ENCODE measurements around the gene CLIC6.
"Not testable (repeated sequence)": the region's sequence is repeated elsewhere in the genome, so short reads cannot be mapped to it uniquely, and the experiment has no call there.

Gene CLIC6

GRCh38 chr21:34715518-34715917 is 46.7 kb downstream of the CLIC6 start:
- Histone ChIP-seq H3K79me1 (replicated peaks; ENCODE audit: low read length, poor library complexity, severe bottlenecking) (no peaks in the 10 kb centered on the region), H2AFZ (ENCODE audit: low read depth, low read length) (no peak overlapping the region), H3K14ac (ENCODE audit: low read length in 2 of 2) (no peak overlapping the region), H2AK5ac (ENCODE audit: low read length, severe bottlenecking) (no peak overlapping the region), H3K27me3 (ENCODE audit: control insufficient read depth in 1 of 2, insufficient read depth in 1 of 2, low read length in 2 of 2) (peaks cover 0 to 28% of the 10 kb centered on the region in 2 experiments), H3K18ac (ENCODE audit: low read depth in 1 of 2, low read length in 2 of 2) (no peak overlapping the region), H3K4me3 (ENCODE audit: insufficient read depth in 1 of 2, low read depth in 1 of 2, low read length in 2 of 2) (no peak overlapping the region), H4K91ac (ENCODE audit: low read length) (no peak overlapping the region), H3K23ac (ENCODE audit: low read length in 2 of 2) (no peak overlapping the region), H2BK15ac (ENCODE audit: low read depth, poor library complexity, severe bottlenecking) (no peak overlapping the region), H3K27ac (ENCODE audit: low read length, poor library complexity, severe bottlenecking) (no peak overlapping the region), H4K8ac (ENCODE audit: low read length) (no peak overlapping the region), H3K4ac (ENCODE audit: low read depth in 1 of 2, low read length in 2 of 2) (no peak overlapping the region), H2BK12ac (ENCODE audit: low read length in 2 of 2) (no peak overlapping the region), H2BK5ac (ENCODE audit: low read depth, low read length, poor library complexity, severe bottlenecking) (no peak overlapping the region), H3K4me1 (ENCODE audit: control insufficient read depth, insufficient read depth, low read depth, low read length) (no peaks in the 10 kb centered on the region), H3K36me3 (ENCODE audit: control insufficient read depth in 1 of 2, insufficient read depth in 2 of 2, low read depth in 1 of 2, low read length in 2 of 2) (no peaks in the 10 kb centered on the region), H2BK120ac (ENCODE audit: low read depth, low read length) (no peak overlapping the region), H3K4me2 (ENCODE audit: low read length, poor library complexity, severe bottlenecking) (no peak overlapping the region), H3K9me3 (ENCODE audit: control insufficient read depth, low read length) (no peaks in the 10 kb centered on the region), H3K9ac (ENCODE audit: low read length) (no peak overlapping the region)
- DNase-seq = no peak
- 97% methylated on average over 4 of the region's 5 CpGs for WGBS

GRCh38 chr21:34715985-34716596 is 47.3 kb downstream of the CLIC6 start:
- Histone ChIP-seq H3K36me3 (ENCODE audit: control insufficient read depth in 1 of 2, insufficient read depth in 2 of 2, low read depth in 1 of 2, low read length in 2 of 2) (no peaks in the 10 kb centered on the region), H4K91ac (ENCODE audit: low read length) (no peak overlapping the region), H2BK12ac (ENCODE audit: low read length in 2 of 2) (no peak overlapping the region), H3K9me3 (ENCODE audit: control insufficient read depth, low read length) (no peaks in the 10 kb centered on the region), H2BK120ac (ENCODE audit: low read depth, low read length) (no peak overlapping the region), H3K79me1 (replicated peaks; ENCODE audit: low read length, poor library complexity, severe bottlenecking) (no peaks in the 10 kb centered on the region), H3K18ac (ENCODE audit: low read depth in 1 of 2, low read length in 2 of 2) (no peak overlapping the region), H3K14ac (ENCODE audit: low read length in 2 of 2) (no peak overlapping the region), H3K9ac (ENCODE audit: low read length) (no peak overlapping the region), H3K4me1 (ENCODE audit: control insufficient read depth, insufficient read depth, low read depth, low read length) (no peaks in the 10 kb centered on the region), H3K27me3 (ENCODE audit: control insufficient read depth in 1 of 2, insufficient read depth in 1 of 2, low read length in 2 of 2) (peaks cover 0 to 28% of the 10 kb centered on the region in 2 experiments), H2AFZ (ENCODE audit: low read depth, low read length) (no peak overlapping the region), H2BK5ac (ENCODE audit: low read depth, low read length, poor library complexity, severe bottlenecking) (no peak overlapping the region), H3K23ac (ENCODE audit: low read length in 2 of 2) (no peak overlapping the region), H3K27ac (ENCODE audit: low read length, poor library complexity, severe bottlenecking) (no peak overlapping the region), H2AK5ac (ENCODE audit: low read length, severe bottlenecking) (no peak overlapping the region), H3K4me3 (ENCODE audit: insufficient read depth in 1 of 2, low read depth in 1 of 2, low read length in 2 of 2) (no peak overlapping the region), H3K4me2 (ENCODE audit: low read length, poor library complexity, severe bottlenecking) (no peak overlapping the region), H2BK15ac (ENCODE audit: low read depth, poor library complexity, severe bottlenecking) (no peak overlapping the region), H3K4ac (ENCODE audit: low read depth in 1 of 2, low read length in 2 of 2) (no peak overlapping the region), H4K8ac (ENCODE audit: low read length) (no peak overlapping the region)
- no peak for DNase-seq
- 86% methylated on average over 5 of the region's 7 CpGs for WGBS

GRCh38 chr21:34718529-34718928 is 49.7 kb downstream of the CLIC6 start:
- H2AK5ac ChIP-seq (ENCODE audit: low read length, severe bottlenecking); H3K4me1 ChIP-seq (ENCODE audit: control insufficient read depth, insufficient read depth, low read depth, low read length); H3K4me2 ChIP-seq (ENCODE audit: low read length, poor library complexity, severe bottlenecking); H3K36me3 ChIP-seq (ENCODE audit: control insufficient read depth in 1 of 2, insufficient read depth in 2 of 2, low read depth in 1 of 2, low read length in 2 of 2); H4K8ac ChIP-seq (ENCODE audit: low read length); H2BK120ac ChIP-seq (ENCODE audit: low read depth, low read length); H3K4me3 ChIP-seq (ENCODE audit: insufficient read depth in 1 of 2, low read depth in 1 of 2, low read length in 2 of 2); H2BK5ac ChIP-seq (ENCODE audit: low read depth, low read length, poor library complexity, severe bottlenecking); H4K91ac ChIP-seq (ENCODE audit: low read length); H3K79me1 ChIP-seq (replicated peaks; ENCODE audit: low read length, poor library complexity, severe bottlenecking); H2AFZ ChIP-seq (ENCODE audit: low read depth, low read length); H2BK15ac ChIP-seq (ENCODE audit: low read depth, poor library complexity, severe bottlenecking); DNase-seq; H3K14ac ChIP-seq (ENCODE audit: low read length in 2 of 2); H3K27ac ChIP-seq (ENCODE audit: low read length, poor library complexity, severe bottlenecking); H3K9me3 ChIP-seq (ENCODE audit: control insufficient read depth, low read length); H3K18ac ChIP-seq (ENCODE audit: low read depth in 1 of 2, low read length in 2 of 2); H2BK12ac ChIP-seq (ENCODE audit: low read length in 2 of 2); H3K4ac ChIP-seq (ENCODE audit: low read depth in 1 of 2, low read length in 2 of 2); H3K23ac ChIP-seq (ENCODE audit: low read length in 2 of 2); H3K9ac ChIP-seq (ENCODE audit: low read length): not testable (repeated sequence)
- WGBS = 96% methylated on average over 3 of the region's 3 CpGs
- H3K27me3 ChIP-seq (ENCODE audit: control insufficient read depth in 1 of 2, insufficient read depth in 1 of 2, low read length in 2 of 2) = peaks cover 0 to 29% of the 10 kb centered on the region in 2 experiments

DNA sequence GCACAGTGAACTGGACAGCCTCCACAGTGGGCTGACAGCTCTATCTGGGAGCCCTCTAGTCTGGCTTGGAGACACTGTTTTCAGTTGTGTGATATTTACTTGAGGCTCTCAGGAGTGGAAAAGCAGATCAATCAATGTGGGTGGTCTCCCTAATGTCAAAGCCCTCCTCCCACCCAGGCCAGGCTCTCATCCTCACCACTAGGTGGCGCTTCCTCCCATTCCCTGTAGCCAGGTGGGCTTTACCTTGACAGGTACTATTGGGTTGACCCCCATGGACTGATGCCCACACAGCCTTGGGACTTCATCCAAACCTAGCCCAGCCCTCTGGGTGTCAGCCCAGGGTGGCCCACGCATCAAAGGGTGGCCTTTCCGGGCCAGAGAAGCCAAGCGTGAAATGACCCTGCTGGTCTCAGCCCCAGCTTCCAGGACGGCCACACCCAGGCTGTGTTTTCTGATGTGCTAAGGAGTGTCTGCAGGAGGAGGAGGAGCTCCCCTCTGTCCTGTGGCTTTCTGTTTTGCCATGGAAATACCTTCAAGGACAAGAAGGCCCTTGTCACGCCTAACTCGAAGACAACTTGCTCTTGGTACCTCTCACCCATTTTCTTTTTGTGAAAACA is 54.0 kb downstream of the CLIC6 start:
- no peak overlapping the region for H2BK15ac ChIP-seq (ENCODE audit: low read depth, poor library complexity, severe bottlenecking)
- no peak overlapping the region for H4K91ac ChIP-seq (ENCODE audit: low read length)
- H2BK120ac ChIP-seq (ENCODE audit: low read depth, low read length) = no peak overlapping the region
- no peak overlapping the region for H3K4me3 ChIP-seq (ENCODE audit: insufficient read depth in 1 of 2, low read depth in 1 of 2, low read length in 2 of 2)
- no peak overlapping the region for H4K8ac ChIP-seq (ENCODE audit: low read length)
- no peak overlapping the region for H3K14ac ChIP-seq (ENCODE audit: low read length in 2 of 2)
- H3K27ac ChIP-seq (ENCODE audit: low read length, poor library complexity, severe bottlenecking) = no peak overlapping the region
- no peak overlapping the region for H3K23ac ChIP-seq (ENCODE audit: low read length in 2 of 2)
- H3K9me3 ChIP-seq (ENCODE audit: control insufficient read depth, low read length) = no peaks in the 10 kb centered on the region
- no peak overlapping the region for H3K4ac ChIP-seq (ENCODE audit: low read depth in 1 of 2, low read length in 2 of 2)
- no peaks in the 10 kb centered on the region for H3K36me3 ChIP-seq (ENCODE audit: control insufficient read depth in 1 of 2, insufficient read depth in 2 of 2, low read depth in 1 of 2, low read length in 2 of 2)
- no peak overlapping the region for H2AFZ ChIP-seq (ENCODE audit: low read depth, low read length)
- no peak overlapping the region for H3K18ac ChIP-seq (ENCODE audit: low read depth in 1 of 2, low read length in 2 of 2)
- H3K79me1 ChIP-seq (replicated peaks; ENCODE audit: low read length, poor library complexity, severe bottlenecking) = no peaks in the 10 kb centered on the region
- H3K4me2 ChIP-seq (ENCODE audit: low read length, poor library complexity, severe bottlenecking) = no peak overlapping the region
- H3K9ac ChIP-seq (ENCODE audit: low read length) = no peak overlapping the region
- no peak for DNase-seq
- 74% methylated on average over 7 of the region's 7 CpGs for WGBS
- H2BK12ac ChIP-seq (ENCODE audit: low read length in 2 of 2) = no peak overlapping the region
- H3K4me1 ChIP-seq (ENCODE audit: control insufficient read depth, insufficient read depth, low read depth, low read length) = no peaks in the 10 kb centered on the region
- no peak overlapping the region for H2AK5ac ChIP-seq (ENCODE audit: low read length, severe bottlenecking)
- H2BK5ac ChIP-seq (ENCODE audit: low read depth, low read length, poor library complexity, severe bottlenecking) = no peak overlapping the region
- peaks cover 9 to 33% of the 10 kb centered on the region in 2 experiments for H3K27me3 ChIP-seq (ENCODE audit: control insufficient read depth in 1 of 2, insufficient read depth in 1 of 2, low read length in 2 of 2)
